Thyroid gland (tissue), 4 donors: ENCODE data around the gene ADCY4. TPM values are rescaled to one million over a fixed set of nuclear protein-coding genes. Genes with fewer than 3 reads are reported as not detected.

Source experiments
- DNase-seq, 2 donors: peaks; one replicate each; pipeline ENCODE4 v3.0.0-alpha.2; 2019
- H3K27ac ChIP-seq, 3 donors: fragments of 200-600 bp; sonication (generic); 1 replicate in 2 of 3; 2 replicates in 1 of 3; pipeline ENCODE4 v1.5.1; 2016 to 2019; ENCODE audit warnings: mild to moderate bottlenecking in 1 of 3, moderate library complexity in 1 of 3
- H3K27me3 ChIP-seq: fragments of 200-600 bp; sonication (generic); one replicate; pipeline ENCODE4 v1.5.1; 2019
- H3K36me3 ChIP-seq, 2 donors: fragments of 200-600 bp; sonication (generic); one replicate each; pipeline ENCODE4 v1.5.1; 2016 to 2019
- H3K4me1 ChIP-seq, 2 donors: fragments of 200-600 bp; sonication (generic); one replicate each; pipeline ENCODE4 v1.5.1; 2017 to 2019
- H3K4me3 ChIP-seq, 3 donors: fragments of 200-600 bp; sonication (generic); replicated peaks in 1 of 3; 1 replicate in 2 of 3; 2 replicates in 1 of 3; pipeline ENCODE4 v1.5.1; 2016; ENCODE audit warnings: mild to moderate bottlenecking in 1 of 3
- H3K9me3 ChIP-seq: fragments of 200-600 bp; sonication (generic); one replicate; pipeline ENCODE4 v1.5.1; 2017
- CTCF ChIP-seq, 6 experiments: fragments of 200-600 bp in 3 of 6; fragments of 450-650 bp in 3 of 6; sonication (generic) in 3 of 6; IDR thresholded peaks; one replicate each; pipeline ENCODE4 v1.5.1; 2016 to 2019; ENCODE audit warnings: antibody characterized with exemption in 6 of 6, mild to moderate bottlenecking in 2 of 6, inconsistent platforms in 1 of 6, moderate library complexity in 1 of 6
- POLR2A ChIP-seq, 2 donors: fragments of 450-650 bp; IDR thresholded peaks; one replicate each; pipeline ENCODE4 v1.6.1; 2017; ENCODE audit warnings: antibody characterized with exemption in 2 of 2, mild to moderate bottlenecking in 2 of 2, moderate library complexity in 1 of 2
- WGBS, 2 donors: methylation state at CpG; one replicate each; pipeline ENCODE4 v1.1.5; 2017; 5-methylcytosine and 5-hydroxymethylcytosine counted together
- intact Hi-C: fragments of 100-400 bp; cut with DNase I; formaldehyde crosslinking; loops from one replicate; pipeline ENCODE4 v1.15.1; 2023
- total RNA-seq, 4 donors: library from RNA; depleted of rRNA; stranded (reverse); fragments of >200 nt; gene quantifications; one replicate each; pipeline ENCODE4 v1.2.3, GENCODE V29; 2016

Gene ADCY4
- total RNA-seq, 4 donors from 2014 or later = 35.2 to 65.4 (median 48.8) TPM

DNA sequence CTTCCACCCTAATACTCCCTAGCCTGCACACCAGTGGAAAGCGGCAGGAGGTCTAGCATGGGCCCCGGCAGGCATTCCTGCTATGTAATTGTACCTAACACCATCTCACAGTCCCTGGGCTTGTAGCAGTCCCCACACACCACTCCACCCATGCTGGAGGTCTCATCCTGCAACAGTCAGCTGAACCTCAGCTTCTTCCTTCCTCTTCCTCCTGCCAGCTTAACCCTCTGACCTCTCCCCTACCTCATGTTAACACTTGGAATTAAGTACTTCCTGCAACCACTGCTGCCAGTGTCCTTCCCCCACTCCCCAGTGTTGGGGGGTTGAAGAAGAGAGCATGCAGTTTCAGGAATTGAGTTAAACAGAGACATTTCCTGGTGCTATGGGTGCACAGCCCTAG, 7.6 kb downstream of the ADCY4 start:
- Histone ChIP-seq H3K27ac (no peak overlapping the region), H3K36me3 (no peaks in the 10 kb centered on the region), H3K4me3 (no peak overlapping the region), H3K4me1 (peaks cover 5% of the 10 kb centered on the region in 2 donors), H3K9me3 (no peaks in the 10 kb centered on the region), H3K27me3 (no peaks in the 10 kb centered on the region)
- no peak for DNase-seq
- intact Hi-C loops = no loop called here
- TF ChIP-seq POLR2A (IDR thresholded peaks at IDR 0.05) = no peak
- TF ChIP-seq CTCF (IDR thresholded peaks at IDR 0.05) = no peak
- 85 to 92% methylated on average over 2 of the region's 2 CpGs for WGBS, 2 donors

DNA sequence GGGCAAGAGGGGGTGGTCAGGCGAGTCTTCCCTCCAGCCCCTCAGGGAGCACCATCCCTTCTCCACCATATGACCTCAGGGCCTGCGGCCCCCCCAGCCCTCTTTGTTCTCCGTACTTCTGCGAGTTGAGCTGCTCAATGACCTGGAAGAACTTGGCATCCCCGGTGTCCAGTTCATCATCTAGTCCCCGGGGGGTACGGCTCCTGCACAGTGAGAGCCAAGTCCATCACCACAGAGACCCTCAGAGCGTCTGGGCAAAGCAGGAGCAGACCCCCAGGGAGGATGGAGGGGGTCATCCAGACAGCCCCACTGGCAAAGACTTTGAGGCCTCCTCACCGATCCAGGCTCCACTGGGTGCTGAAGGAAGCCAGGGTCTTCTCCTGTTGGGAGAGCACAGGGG, 8.9 kb downstream of the ADCY4 start:
- no peaks in the 10 kb centered on the region for H3K27me3 ChIP-seq
- TF ChIP-seq CTCF (IDR thresholded peaks at IDR 0.05) (no peak), POLR2A (IDR thresholded peaks at IDR 0.05) (no peak)
- intact Hi-C loops = no loop called here
- H3K4me1 ChIP-seq = no peaks in the 10 kb centered on the region
- 67 to 77% methylated on average over 9 of the region's 9 CpGs for WGBS, 2 donors
- H3K4me3 ChIP-seq = no peak overlapping the region
- no peak for DNase-seq
- no peak overlapping the region for H3K27ac ChIP-seq
- H3K36me3 ChIP-seq = no peaks in the 10 kb centered on the region
- no peaks in the 10 kb centered on the region for H3K9me3 ChIP-seq

- no peaks in the 10 kb centered on the region for H3K27me3 ChIP-seq
- H3K27ac ChIP-seq = no peak overlapping the region
- WGBS, 2 donors = 89% methylated on average over 5 of the region's 5 CpGs
- intact Hi-C loops = no loop called here
- no peak overlapping the region for H3K4me3 ChIP-seq
- H3K9me3 ChIP-seq = no peaks in the 10 kb centered on the region
- H3K4me1 ChIP-seq = no peaks in the 10 kb centered on the region
- H3K36me3 ChIP-seq = no peaks in the 10 kb centered on the region
- TF ChIP-seq CTCF (IDR thresholded peaks at IDR 0.05) (no peak), POLR2A (IDR thresholded peaks at IDR 0.05) (no peak)
- DNase-seq = no peak
These were observed 9.8 kb downstream of the ADCY4 start for GRCh38 chr14:24325041-24325530.

GRCh38 chr14:24324024-24324423, 10.8 kb downstream of the ADCY4 start:
- H3K4me3 ChIP-seq = no peak overlapping the region
- intact Hi-C loops = no loop called here
- no peaks in the 10 kb centered on the region for H3K36me3 ChIP-seq
- no peak for DNase-seq
- no peaks in the 10 kb centered on the region for H3K4me1 ChIP-seq
- H3K9me3 ChIP-seq = no peaks in the 10 kb centered on the region
- no peak for TF ChIP-seq CTCF (IDR thresholded peaks at IDR 0.05)
- no peak for TF ChIP-seq POLR2A (IDR thresholded peaks at IDR 0.05)
- no peaks in the 10 kb centered on the region for H3K27me3 ChIP-seq
- H3K27ac ChIP-seq = no peak overlapping the region
- 72 to 89% methylated on average over 5 of the region's 6 CpGs for WGBS, 2 donors

DNA sequence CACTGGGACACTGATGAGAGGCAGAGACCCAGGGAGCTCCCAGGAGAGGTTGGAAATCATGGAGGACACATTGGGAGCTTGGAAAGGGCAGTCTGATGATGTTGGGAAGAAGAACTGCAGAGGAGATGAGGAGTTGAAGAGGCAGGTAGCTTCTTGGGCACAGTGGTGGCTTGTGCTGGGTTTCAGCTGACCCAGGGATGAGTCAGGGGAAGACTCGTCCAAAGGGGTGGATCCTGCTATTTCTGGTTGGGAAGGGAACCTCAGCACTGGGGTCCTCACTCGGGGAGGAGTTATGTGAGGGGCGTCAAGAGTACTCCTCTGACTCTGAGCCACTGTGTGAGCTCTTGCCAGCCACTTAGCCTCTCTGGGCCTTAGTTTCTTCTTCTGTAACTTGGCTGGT, 11.5 kb downstream of the ADCY4 start:
- WGBS, 2 donors = 65 to 79% methylated on average over 3 of the region's 3 CpGs
- H3K27ac ChIP-seq = no peak overlapping the region
- no peak for TF ChIP-seq CTCF (IDR thresholded peaks at IDR 0.05)
- no peak for TF ChIP-seq POLR2A (IDR thresholded peaks at IDR 0.05)
- no peaks in the 10 kb centered on the region for H3K9me3 ChIP-seq
- no peaks in the 10 kb centered on the region for H3K4me1 ChIP-seq
- intact Hi-C loops = no loop called here
- H3K27me3 ChIP-seq = no peaks in the 10 kb centered on the region
- H3K4me3 ChIP-seq = no peak overlapping the region
- no peak for DNase-seq
- H3K36me3 ChIP-seq = no peaks in the 10 kb centered on the region
